ENCODE data around the gene ADGRV1. TPM values are rescaled to one million over a fixed set of nuclear protein-coding genes. Genes with fewer than 3 reads are reported as not detected.

The ADGRV1 gene
- total and polyA plus RNA-seq, 9 of the 15 experiments (the other 6 are each of a cell fraction or from before 2014, with no cell fraction given) = 21.7 to 156 (median 58.2) TPM

DNA sequence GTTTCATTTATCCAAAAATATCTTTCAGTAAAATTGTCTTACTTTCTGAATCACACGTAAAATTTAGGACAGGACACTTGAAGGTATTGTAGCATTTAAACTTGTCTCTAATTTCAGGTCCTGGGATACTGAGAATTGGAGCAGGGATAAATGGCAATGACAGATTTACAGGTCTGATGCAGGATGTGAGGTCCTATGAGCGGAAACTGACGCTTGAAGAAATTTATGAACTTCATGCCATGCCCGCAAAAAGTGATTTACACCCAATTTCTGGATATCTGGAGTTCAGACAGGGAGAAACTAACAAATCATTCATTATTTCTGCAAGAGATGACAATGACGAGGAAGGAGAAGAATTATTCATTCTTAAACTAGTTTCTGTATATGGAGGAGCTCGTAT lies 99.2 kb downstream of the ADGRV1 start (continued):
- TF ChIP-seq, protein P1, sequence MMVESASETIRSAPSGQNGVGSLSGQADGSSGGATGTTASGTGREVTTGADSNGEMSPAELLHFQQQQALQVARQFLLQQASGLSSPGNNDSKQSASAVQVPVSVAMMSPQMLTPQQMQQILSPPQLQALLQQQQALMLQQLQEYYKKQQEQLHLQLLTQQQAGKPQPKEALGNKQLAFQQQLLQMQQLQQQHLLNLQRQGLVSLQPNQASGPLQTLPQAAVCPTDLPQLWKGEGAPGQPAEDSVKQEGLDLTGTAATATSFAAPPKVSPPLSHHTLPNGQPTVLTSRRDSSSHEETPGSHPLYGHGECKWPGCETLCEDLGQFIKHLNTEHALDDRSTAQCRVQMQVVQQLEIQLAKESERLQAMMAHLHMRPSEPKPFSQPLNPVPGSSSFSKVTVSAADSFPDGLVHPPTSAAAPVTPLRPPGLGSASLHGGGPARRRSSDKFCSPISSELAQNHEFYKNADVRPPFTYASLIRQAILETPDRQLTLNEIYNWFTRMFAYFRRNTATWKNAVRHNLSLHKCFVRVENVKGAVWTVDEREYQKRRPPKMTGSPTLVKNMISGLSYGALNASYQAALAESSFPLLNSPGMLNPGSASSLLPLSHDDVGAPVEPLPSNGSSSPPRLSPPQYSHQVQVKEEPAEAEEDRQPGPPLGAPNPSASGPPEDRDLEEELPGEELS (CRISPR knock-in tag; IDR thresholded peaks at IDR 0.05; ENCODE audit: borderline replicate concordance) = no peak
- no peak for TF ChIP-seq CBX8 (IDR thresholded peaks at IDR 0.05; ENCODE audit: borderline replicate concordance, extremely low read depth, low read depth, low read length, poor library complexity, severe bottlenecking)
- TF ChIP-seq, protein P2, sequence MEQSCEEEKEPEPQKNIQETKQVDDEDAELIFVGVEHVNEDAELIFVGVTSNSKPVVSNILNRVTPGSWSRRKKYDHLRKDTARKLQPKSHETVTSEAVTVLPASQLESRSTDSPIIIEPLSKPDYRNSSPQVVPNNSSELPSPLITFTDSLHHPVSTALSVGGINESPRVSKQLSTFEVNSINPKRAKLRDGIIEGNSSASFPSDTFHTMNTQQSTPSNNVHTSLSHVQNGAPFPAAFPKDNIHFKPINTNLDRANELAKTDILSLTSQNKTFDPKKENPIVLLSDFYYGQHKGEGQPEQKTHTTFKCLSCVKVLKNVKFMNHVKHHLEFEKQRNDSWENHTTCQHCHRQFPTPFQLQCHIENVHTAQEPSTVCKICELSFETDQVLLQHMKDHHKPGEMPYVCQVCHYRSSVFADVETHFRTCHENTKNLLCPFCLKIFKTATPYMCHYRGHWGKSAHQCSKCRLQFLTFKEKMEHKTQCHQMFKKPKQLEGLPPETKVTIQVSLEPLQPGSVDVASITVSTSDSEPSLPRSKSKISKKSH (CRISPR knock-in tag; IDR thresholded peaks at IDR 0.05) = no peak
- no peak for TF ChIP-seq PHF8 (IDR thresholded peaks at IDR 0.05; ENCODE audit: borderline replicate concordance, low read length)
- no peak for TF ChIP-seq MTA1 (IDR thresholded peaks at IDR 0.05; ENCODE audit: borderline replicate concordance)
- TF ChIP-seq STAG1 (CRISPR knock-in tag; IDR thresholded peaks at IDR 0.05; ENCODE audit: borderline replicate concordance) = no peak
- TF ChIP-seq HDAC1 (IDR thresholded peaks at IDR 0.05) = peak in 1 of 2 experiments; percentile 55; a peak in 1 of 4 replicates
- TF ChIP-seq BHLHE40 (IDR thresholded peaks at IDR 0.05; ENCODE audit: low read length) = no peak
- TF ChIP-seq, protein P3, sequence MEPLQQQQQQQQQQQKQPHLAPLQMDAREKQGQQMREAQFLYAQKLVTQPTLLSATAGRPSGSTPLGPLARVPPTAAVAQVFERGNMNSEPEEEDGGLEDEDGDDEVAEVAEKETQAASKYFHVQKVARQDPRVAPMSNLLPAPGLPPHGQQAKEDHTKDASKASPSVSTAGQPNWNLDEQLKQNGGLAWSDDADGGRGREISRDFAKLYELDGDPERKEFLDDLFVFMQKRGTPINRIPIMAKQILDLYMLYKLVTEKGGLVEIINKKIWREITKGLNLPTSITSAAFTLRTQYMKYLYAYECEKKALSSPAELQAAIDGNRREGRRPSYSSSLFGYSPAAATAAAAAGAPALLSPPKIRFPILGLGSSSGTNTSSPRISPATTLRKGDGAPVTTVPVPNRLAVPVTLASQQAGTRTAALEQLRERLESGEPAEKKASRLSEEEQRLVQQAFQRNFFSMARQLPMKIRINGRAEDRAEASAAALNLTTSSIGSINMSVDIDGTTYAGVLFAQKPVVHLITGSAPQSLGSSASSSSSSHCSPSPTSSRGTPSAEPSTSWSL (CRISPR knock-in tag; IDR thresholded peaks at IDR 0.05; ENCODE audit: borderline replicate concordance) = no peak
- no peak for TF ChIP-seq POLR3G (IDR thresholded peaks at IDR 0.05; ENCODE audit: extremely low read depth, insufficient read length, insufficient replicate concordance)
- TF ChIP-seq, protein P4, sequence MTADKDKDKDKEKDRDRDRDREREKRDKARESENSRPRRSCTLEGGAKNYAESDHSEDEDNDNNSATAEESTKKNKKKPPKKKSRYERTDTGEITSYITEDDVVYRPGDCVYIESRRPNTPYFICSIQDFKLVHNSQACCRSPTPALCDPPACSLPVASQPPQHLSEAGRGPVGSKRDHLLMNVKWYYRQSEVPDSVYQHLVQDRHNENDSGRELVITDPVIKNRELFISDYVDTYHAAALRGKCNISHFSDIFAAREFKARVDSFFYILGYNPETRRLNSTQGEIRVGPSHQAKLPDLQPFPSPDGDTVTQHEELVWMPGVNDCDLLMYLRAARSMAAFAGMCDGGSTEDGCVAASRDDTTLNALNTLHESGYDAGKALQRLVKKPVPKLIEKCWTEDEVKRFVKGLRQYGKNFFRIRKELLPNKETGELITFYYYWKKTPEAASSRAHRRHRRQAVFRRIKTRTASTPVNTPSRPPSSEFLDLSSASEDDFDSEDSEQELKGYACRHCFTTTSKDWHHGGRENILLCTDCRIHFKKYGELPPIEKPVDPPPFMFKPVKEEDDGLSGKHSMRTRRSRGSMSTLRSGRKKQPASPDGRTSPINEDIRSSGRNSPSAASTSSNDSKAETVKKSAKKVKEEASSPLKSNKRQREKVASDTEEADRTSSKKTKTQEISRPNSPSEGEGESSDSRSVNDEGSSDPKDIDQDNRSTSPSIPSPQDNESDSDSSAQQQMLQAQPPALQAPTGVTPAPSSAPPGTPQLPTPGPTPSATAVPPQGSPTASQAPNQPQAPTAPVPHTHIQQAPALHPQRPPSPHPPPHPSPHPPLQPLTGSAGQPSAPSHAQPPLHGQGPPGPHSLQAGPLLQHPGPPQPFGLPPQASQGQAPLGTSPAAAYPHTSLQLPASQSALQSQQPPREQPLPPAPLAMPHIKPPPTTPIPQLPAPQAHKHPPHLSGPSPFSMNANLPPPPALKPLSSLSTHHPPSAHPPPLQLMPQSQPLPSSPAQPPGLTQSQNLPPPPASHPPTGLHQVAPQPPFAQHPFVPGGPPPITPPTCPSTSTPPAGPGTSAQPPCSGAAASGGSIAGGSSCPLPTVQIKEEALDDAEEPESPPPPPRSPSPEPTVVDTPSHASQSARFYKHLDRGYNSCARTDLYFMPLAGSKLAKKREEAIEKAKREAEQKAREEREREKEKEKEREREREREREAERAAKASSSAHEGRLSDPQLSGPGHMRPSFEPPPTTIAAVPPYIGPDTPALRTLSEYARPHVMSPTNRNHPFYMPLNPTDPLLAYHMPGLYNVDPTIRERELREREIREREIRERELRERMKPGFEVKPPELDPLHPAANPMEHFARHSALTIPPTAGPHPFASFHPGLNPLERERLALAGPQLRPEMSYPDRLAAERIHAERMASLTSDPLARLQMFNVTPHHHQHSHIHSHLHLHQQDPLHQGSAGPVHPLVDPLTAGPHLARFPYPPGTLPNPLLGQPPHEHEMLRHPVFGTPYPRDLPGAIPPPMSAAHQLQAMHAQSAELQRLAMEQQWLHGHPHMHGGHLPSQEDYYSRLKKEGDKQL (CRISPR knock-in tag; IDR thresholded peaks at IDR 0.05; ENCODE audit: borderline replicate concordance) = no peak
- TF ChIP-seq ZNF174 (CRISPR knock-in tag; IDR thresholded peaks at IDR 0.05) = no peak
- TF ChIP-seq, protein P5, sequence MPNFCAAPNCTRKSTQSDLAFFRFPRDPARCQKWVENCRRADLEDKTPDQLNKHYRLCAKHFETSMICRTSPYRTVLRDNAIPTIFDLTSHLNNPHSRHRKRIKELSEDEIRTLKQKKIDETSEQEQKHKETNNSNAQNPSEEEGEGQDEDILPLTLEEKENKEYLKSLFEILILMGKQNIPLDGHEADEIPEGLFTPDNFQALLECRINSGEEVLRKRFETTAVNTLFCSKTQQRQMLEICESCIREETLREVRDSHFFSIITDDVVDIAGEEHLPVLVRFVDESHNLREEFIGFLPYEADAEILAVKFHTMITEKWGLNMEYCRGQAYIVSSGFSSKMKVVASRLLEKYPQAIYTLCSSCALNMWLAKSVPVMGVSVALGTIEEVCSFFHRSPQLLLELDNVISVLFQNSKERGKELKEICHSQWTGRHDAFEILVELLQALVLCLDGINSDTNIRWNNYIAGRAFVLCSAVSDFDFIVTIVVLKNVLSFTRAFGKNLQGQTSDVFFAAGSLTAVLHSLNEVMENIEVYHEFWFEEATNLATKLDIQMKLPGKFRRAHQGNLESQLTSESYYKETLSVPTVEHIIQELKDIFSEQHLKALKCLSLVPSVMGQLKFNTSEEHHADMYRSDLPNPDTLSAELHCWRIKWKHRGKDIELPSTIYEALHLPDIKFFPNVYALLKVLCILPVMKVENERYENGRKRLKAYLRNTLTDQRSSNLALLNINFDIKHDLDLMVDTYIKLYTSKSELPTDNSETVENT (CRISPR knock-in tag; IDR thresholded peaks at IDR 0.05) = no peak
- TF ChIP-seq ZC3H4 (CRISPR knock-in tag; IDR thresholded peaks at IDR 0.05; ENCODE audit: borderline replicate concordance) = no peak

Data from K562 (cell line).